Trophoblast cell (in vitro differentiated cells and primary cell): ENCODE measurements around the gene PPP4R3B.

Source experiments
- DNase-seq, 2 donors: peaks; one replicate each; pipeline ENCODE4 v3.0.0-alpha.2; 2016
- H2AFZ ChIP-seq: 2 replicates; pipeline ENCODE4 v1.6.1; 2013; ENCODE audit warnings: low read length, moderate library complexity, mild to moderate bottlenecking; ENCODE audit not compliant: insufficient read depth, poor library complexity
- H2AK5ac ChIP-seq: 2 replicates; pipeline ENCODE4 v1.6.1; 2013; ENCODE audit warnings: mild to moderate bottlenecking, low read length
- H2BK120ac ChIP-seq: 2 replicates; pipeline ENCODE4 v1.6.1; 2013; ENCODE audit warnings: low read length, mild to moderate bottlenecking, moderate library complexity; ENCODE audit not compliant: insufficient read depth, poor library complexity
- H2BK12ac ChIP-seq: 2 replicates; pipeline ENCODE4 v1.6.1; 2013; ENCODE audit warnings: mild to moderate bottlenecking, low read length, moderate library complexity
- H2BK5ac ChIP-seq: 2 replicates; pipeline ENCODE4 v1.6.1; 2013; ENCODE audit warnings: low read length, low read depth, moderate library complexity, mild to moderate bottlenecking; ENCODE audit not compliant: poor library complexity
- H3K14ac ChIP-seq: 2 replicates; pipeline ENCODE4 v1.6.1; 2013; ENCODE audit warnings: mild to moderate bottlenecking, low read length
- H3K18ac ChIP-seq: 2 replicates; pipeline ENCODE4 v1.6.1; 2013; ENCODE audit warnings: mild to moderate bottlenecking, low read length
- H3K23ac ChIP-seq: 2 replicates; pipeline ENCODE4 v1.6.1; 2013; ENCODE audit warnings: low read length
- H3K27ac ChIP-seq: 2 replicates; pipeline ENCODE4 v1.5.1; 2013; ENCODE audit warnings: low read depth, mild to moderate bottlenecking, inconsistent platforms, low read length, moderate library complexity
- H3K27me3 ChIP-seq: 2 replicates; pipeline ENCODE4 v1.6.1; 2013; ENCODE audit warnings: inconsistent platforms, mild to moderate bottlenecking, low read length, moderate library complexity; ENCODE audit not compliant: insufficient read depth
- H3K36me3 ChIP-seq, 2 experiments: 1 replicate in 1 of 2; 2 replicates in 1 of 2; pipeline ENCODE4 v1.6.1; 2013; ENCODE audit warnings: low read length in 2 of 2, mild to moderate bottlenecking in 2 of 2, moderate library complexity in 1 of 2; ENCODE audit not compliant: insufficient read depth in 2 of 2, control insufficient read depth in 1 of 2
- H3K4ac ChIP-seq: 2 replicates; pipeline ENCODE4 v1.6.1; 2013; ENCODE audit warnings: low read depth, mild to moderate bottlenecking, low read length, moderate library complexity
- H3K4me1 ChIP-seq, 2 experiments: 1 replicate in 1 of 2; 2 replicates in 1 of 2; pipeline ENCODE4 v1.6.1; 2013; ENCODE audit warnings: low read length in 2 of 2, mild to moderate bottlenecking in 2 of 2, moderate library complexity in 1 of 2; ENCODE audit not compliant: insufficient read depth in 2 of 2, control insufficient read depth in 1 of 2
- H3K4me2 ChIP-seq: 2 replicates; pipeline ENCODE4 v1.6.1; 2013; ENCODE audit warnings: inconsistent platforms, mild to moderate bottlenecking, low read length, moderate library complexity
- H3K4me3 ChIP-seq: 2 replicates; pipeline ENCODE4 v1.5.1; 2013; ENCODE audit warnings: mild to moderate bottlenecking, low read depth, low read length, inconsistent platforms
- H3K79me1 ChIP-seq: one replicate; pipeline ENCODE4 v1.6.1; 2013; ENCODE audit warnings: low read length
- H3K79me2 ChIP-seq: 2 replicates; pipeline ENCODE4 v1.6.1; 2013; ENCODE audit warnings: low read length, mild to moderate bottlenecking; ENCODE audit not compliant: control insufficient read depth, insufficient read depth, poor library complexity
- H3K9ac ChIP-seq: 2 replicates; pipeline ENCODE4 v1.6.1; 2013; ENCODE audit warnings: mild to moderate bottlenecking, low read length
- H3K9me3 ChIP-seq: 2 replicates; pipeline ENCODE4 v1.6.1; 2013; ENCODE audit warnings: low read depth, mild to moderate bottlenecking, control low read depth, inconsistent platforms, low read length; ENCODE audit not compliant: insufficient read depth
- H4K12ac ChIP-seq: 2 replicates; pipeline ENCODE4 v1.6.1; 2013; ENCODE audit warnings: low read depth, mild to moderate bottlenecking, low read length, moderate library complexity
- H4K8ac ChIP-seq: 2 replicates; pipeline ENCODE4 v1.6.1; 2013; ENCODE audit warnings: low read depth, mild to moderate bottlenecking, low read length, moderate library complexity
- H4K91ac ChIP-seq: one replicate; pipeline ENCODE4 v1.6.1; 2013; ENCODE audit warnings: low read depth, mild to moderate bottlenecking, low read length, moderate library complexity
- WGBS: extraction: QIAGEN DNeasy Blood & Tissue Kit; methylation state at CpG from one replicate; pipeline ENCODE4 v1.1.7; 2013; ENCODE audit warnings: missing lambda C conversion rate; ENCODE audit not compliant: insufficient read length, insufficient coverage; ENCODE audit errors: extremely low coverage; 5-methylcytosine and 5-hydroxymethylcytosine counted together

The PPP4R3B gene

DNA sequence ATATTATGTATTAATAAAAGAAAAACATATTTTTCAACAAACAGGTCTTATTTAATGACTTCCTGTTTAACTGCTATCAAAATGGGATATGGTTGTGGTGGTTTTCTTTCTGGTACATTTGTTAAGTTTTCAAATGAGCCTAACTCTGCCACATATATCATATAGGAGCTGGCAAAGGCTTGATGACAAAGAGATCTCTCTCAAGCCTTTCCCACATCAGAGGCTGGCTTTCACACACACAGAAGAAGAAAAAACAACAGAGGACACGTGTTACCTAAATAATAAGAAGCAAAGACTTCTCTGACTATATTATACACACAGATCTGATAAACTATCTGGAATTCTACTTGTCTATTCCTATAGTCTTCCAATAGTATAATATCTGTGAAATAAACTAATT lies 51.8 kb downstream of the PPP4R3B start:
- no peak overlapping the region for H4K91ac ChIP-seq
- H3K79me2 ChIP-seq = no peaks in the 10 kb centered on the region
- H3K23ac ChIP-seq = no peak overlapping the region
- no peak overlapping the region for H3K9ac ChIP-seq
- no peak overlapping the region for H3K4me3 ChIP-seq
- no peak overlapping the region for H3K4ac ChIP-seq
- no CpG with 5 or more reads among the region's 1 CpG for WGBS
- H3K79me1 ChIP-seq = no peaks in the 10 kb centered on the region
- H2AFZ ChIP-seq = no peak overlapping the region
- no peaks in the 10 kb centered on the region for H3K4me1 ChIP-seq
- H4K12ac ChIP-seq = no peak overlapping the region
- H3K18ac ChIP-seq = no peak overlapping the region
- no peak overlapping the region for H2BK120ac ChIP-seq
- peaks cover 27 to 28% of the 10 kb centered on the region in 2 experiments for H3K36me3 ChIP-seq
- no peak overlapping the region for H2BK12ac ChIP-seq
- H3K4me2 ChIP-seq = no peak overlapping the region
- no peaks in the 10 kb centered on the region for H3K27me3 ChIP-seq
- no peak overlapping the region for H2BK5ac ChIP-seq
- H3K27ac ChIP-seq = no peak overlapping the region
- H3K14ac ChIP-seq = no peak overlapping the region
- no peak overlapping the region for H4K8ac ChIP-seq
- H2AK5ac ChIP-seq = no peak overlapping the region
- no peak for DNase-seq
- peaks cover 6% of the 10 kb centered on the region for H3K9me3 ChIP-seq

DNA sequence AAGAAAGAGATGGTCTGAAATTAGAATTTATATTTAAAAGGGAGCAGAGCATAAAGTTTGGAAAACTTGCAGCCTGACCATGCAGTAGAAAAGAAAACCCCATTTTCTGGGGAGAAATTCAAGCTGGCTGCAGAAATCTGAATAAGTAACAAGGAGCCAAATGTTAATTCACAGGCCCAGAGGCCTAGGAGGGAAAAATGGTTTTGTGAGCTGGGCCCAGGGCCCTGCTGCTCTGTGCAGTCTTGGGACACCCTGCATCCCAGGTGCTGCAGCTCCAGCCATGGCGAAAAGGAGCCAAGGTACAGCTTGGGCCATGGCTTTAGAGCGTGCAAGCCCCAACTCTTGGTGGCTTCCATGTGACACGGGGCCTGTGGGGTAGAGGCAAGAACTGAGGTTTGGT lies 56.6 kb downstream of the PPP4R3B start:
- Histone ChIP-seq H3K4me1 (no peaks in the 10 kb centered on the region), H2BK12ac (no peak overlapping the region), H2AFZ (no peak overlapping the region), H3K18ac (no peak overlapping the region), H2BK5ac (no peak overlapping the region), H3K27me3 (no peaks in the 10 kb centered on the region), H3K4me3 (no peak overlapping the region), H3K23ac (no peak overlapping the region), H3K9me3 (peaks cover 6% of the 10 kb centered on the region), H2BK120ac (no peak overlapping the region), H3K14ac (no peak overlapping the region), H3K4ac (no peak overlapping the region), H3K79me2 (no peaks in the 10 kb centered on the region), H3K79me1 (no peaks in the 10 kb centered on the region), H4K12ac (no peak overlapping the region), H2AK5ac (no peak overlapping the region), H3K4me2 (no peak overlapping the region), H4K91ac (no peak overlapping the region), H3K27ac (no peak overlapping the region), H4K8ac (no peak overlapping the region), H3K36me3 (peaks cover 21 to 33% of the 10 kb centered on the region in 2 experiments), H3K9ac (no peak overlapping the region)
- no CpG with 5 or more reads among the region's 3 CpGs for WGBS
- DNase-seq = no peak

DNA sequence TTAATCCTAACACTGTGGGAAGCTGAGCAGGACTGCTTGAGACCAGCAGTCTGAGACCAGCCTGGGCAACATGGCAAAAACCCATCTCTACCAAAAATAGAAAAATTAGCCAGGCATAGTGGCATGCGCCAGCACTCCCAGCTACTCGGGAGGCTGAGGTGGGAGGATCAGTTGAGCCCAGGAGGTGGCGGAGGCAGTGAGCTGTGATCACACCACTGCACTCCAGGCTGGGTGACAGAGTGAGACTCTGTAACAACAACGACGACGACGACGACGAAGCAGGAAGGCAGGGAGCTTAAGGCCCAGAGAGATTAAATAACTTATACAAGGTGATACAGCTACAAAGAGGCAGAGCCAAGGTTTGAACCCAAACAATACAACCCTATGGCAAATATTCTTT lies 60.6 kb downstream of the PPP4R3B start:
- no peak overlapping the region for H3K14ac ChIP-seq
- H2AK5ac ChIP-seq = no peak overlapping the region
- no peak overlapping the region for H3K18ac ChIP-seq
- H3K4me1 ChIP-seq = no peaks in the 10 kb centered on the region
- H3K4ac ChIP-seq = no peak overlapping the region
- no peak for DNase-seq
- H2AFZ ChIP-seq = no peak overlapping the region
- H3K79me2 ChIP-seq = no peaks in the 10 kb centered on the region
- no peak overlapping the region for H3K23ac ChIP-seq
- no CpG with 5 or more reads among the region's 9 CpGs for WGBS
- no peak overlapping the region for H3K27ac ChIP-seq
- no peaks in the 10 kb centered on the region for H3K79me1 ChIP-seq
- no peak overlapping the region for H2BK12ac ChIP-seq
- no peak overlapping the region for H4K8ac ChIP-seq
- peak overlapping the region; percentile 55 for H4K12ac ChIP-seq
- no peak overlapping the region for H4K91ac ChIP-seq
- no peaks in the 10 kb centered on the region for H3K27me3 ChIP-seq
- no peak overlapping the region for H3K9ac ChIP-seq
- H2BK120ac ChIP-seq = no peak overlapping the region
- no peak overlapping the region for H2BK5ac ChIP-seq
- H3K9me3 ChIP-seq = peaks cover 6% of the 10 kb centered on the region
- H3K4me2 ChIP-seq = no peak overlapping the region
- peaks cover 14 to 28% of the 10 kb centered on the region in 2 experiments for H3K36me3 ChIP-seq
- no peak overlapping the region for H3K4me3 ChIP-seq

- H2BK120ac ChIP-seq = no peak overlapping the region
- H2BK5ac ChIP-seq = no peak overlapping the region
- no peaks in the 10 kb centered on the region for H3K4me1 ChIP-seq
- no peaks in the 10 kb centered on the region for H3K79me2 ChIP-seq
- peaks cover 1% of the 10 kb centered on the region for H3K9me3 ChIP-seq
- H3K23ac ChIP-seq = no peak overlapping the region
- no peak overlapping the region for H2AK5ac ChIP-seq
- no peak overlapping the region for H2BK12ac ChIP-seq
- H3K4me3 ChIP-seq = no peak overlapping the region
- H2AFZ ChIP-seq = no peak overlapping the region
- peaks cover 7 to 21% of the 10 kb centered on the region in 2 experiments for H3K36me3 ChIP-seq
- H3K4ac ChIP-seq = no peak overlapping the region
- H3K9ac ChIP-seq = no peak overlapping the region
- H3K4me2 ChIP-seq = no peak overlapping the region
- no peak overlapping the region for H3K27ac ChIP-seq
- H4K12ac ChIP-seq = no peak overlapping the region
- H4K8ac ChIP-seq = no peak overlapping the region
- no peaks in the 10 kb centered on the region for H3K27me3 ChIP-seq
- H3K18ac ChIP-seq = no peak overlapping the region
- DNase-seq = peak; percentile 3 to 56
- H4K91ac ChIP-seq = no peak overlapping the region
- H3K14ac ChIP-seq = no peak overlapping the region
- H3K79me1 ChIP-seq = no peaks in the 10 kb centered on the region
Measured at GRCh38 chr2:55555977-55556376, 61.4 kb downstream of the PPP4R3B start.
